ENCODE data around the gene ADAM22. TPM values are rescaled to one million over a fixed set of nuclear protein-coding genes. Genes with fewer than 3 reads are reported as not detected.

ADAM22 gene
- total and polyA plus RNA-seq, 2 experiments from 2014 or later = 0.09 to 0.54 TPM

DNA sequence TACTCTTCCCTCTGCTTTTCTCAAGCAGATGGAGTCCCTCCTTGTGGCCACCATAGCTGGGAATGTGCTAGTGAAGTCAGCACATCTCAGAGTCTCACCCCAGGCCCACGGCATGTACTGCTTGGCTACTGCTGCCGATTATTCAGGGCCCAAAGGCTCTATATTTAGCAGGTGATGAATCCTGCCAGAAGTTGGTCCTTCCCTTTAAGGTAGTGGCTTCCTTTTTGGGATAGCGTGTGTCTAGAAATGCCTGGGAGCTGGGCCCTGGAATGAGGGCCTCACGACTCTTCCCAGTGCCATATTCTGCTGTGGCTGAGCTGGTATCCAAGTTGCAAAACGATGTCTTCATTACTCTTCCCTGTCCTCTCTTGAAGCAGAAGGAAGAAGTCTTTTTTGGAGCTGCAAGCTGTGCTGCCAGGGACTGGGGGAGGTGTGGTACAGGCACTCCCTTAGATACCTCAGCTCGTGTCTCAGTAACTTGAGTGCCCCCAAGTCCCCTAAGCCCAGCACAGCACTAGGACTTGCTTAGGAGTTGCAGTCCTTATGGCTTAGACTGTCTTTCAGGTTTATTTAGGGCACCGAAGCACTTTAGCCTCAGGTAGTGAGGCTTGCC lies 100.1 kb downstream of the ADAM22 start:
- TF ChIP-seq EZH2 (IDR thresholded peaks at IDR 0.05; ENCODE audit: insufficient read depth, poor library complexity, severe bottlenecking) (no peak), EZH2phosphoT487 (IDR thresholded peaks at IDR 0.05; ENCODE audit: insufficient read depth, low read depth) (no peak)
- no peak for DNase-seq
- Histone ChIP-seq H2AFZ (no peak overlapping the region), H3K4me2 (ENCODE audit: unreplicated experiment) (no peak overlapping the region), H3F3A (ENCODE audit: insufficient read depth) (no peaks in the 10 kb centered on the region), H3K4me3 (no peak overlapping the region), H3K27me3 (replicated peaks; ENCODE audit: insufficient read depth) (no peaks in the 10 kb centered on the region), H3K27ac (no peak overlapping the region), H3K36me3 (ENCODE audit: low read depth) (no peaks in the 10 kb centered on the region), H4K20me1 (ENCODE audit: insufficient read depth) (no peaks in the 10 kb centered on the region), H3K4me1 (ENCODE audit: insufficient read depth) (no peaks in the 10 kb centered on the region), H3K9me2 (ENCODE audit: insufficient read depth) (no peaks in the 10 kb centered on the region), H3K79me2 (ENCODE audit: insufficient read depth) (no peaks in the 10 kb centered on the region), H3K9me3 (ENCODE audit: low read depth) (no peaks in the 10 kb centered on the region), H3K9ac (no peak overlapping the region)
- in situ Hi-C loops (cut with MboI) = no loop called here
- 36 to 38% methylated on average over 7 of the region's 7 CpGs for WGBS, 2 experiments (ENCODE audit: low coverage in 1 of 2, low lambda C conversion rate in 2 of 2, missing lambda C conversion rate in 2 of 2)

DNA sequence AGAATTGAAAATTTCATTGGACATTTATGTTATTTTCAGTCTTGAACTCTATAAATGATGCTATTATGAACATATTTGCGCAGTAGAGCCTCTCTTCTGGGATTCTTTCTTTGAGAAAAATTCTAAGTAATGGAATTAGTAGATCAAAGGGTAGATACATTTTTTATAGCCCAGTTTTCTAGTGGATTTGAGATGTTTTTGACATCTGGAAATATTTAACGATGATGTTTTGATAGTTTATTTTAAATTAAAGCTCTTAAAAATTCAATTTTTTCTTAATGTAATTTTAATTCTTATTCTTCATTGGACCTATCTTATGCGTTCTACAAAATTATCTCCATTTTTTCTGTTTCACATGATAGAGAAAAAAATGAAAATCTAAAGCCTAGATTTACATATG lies 103.0 kb downstream of the ADAM22 start:
- Histone ChIP-seq H3K27ac (no peak overlapping the region), H3F3A (ENCODE audit: insufficient read depth) (no peaks in the 10 kb centered on the region), H3K9me3 (ENCODE audit: low read depth) (no peaks in the 10 kb centered on the region), H3K4me1 (ENCODE audit: insufficient read depth) (peaks cover 10% of the 10 kb centered on the region), H2AFZ (no peak overlapping the region), H3K4me2 (ENCODE audit: unreplicated experiment) (no peak overlapping the region), H3K79me2 (ENCODE audit: insufficient read depth) (no peaks in the 10 kb centered on the region), H3K4me3 (no peak overlapping the region), H4K20me1 (ENCODE audit: insufficient read depth) (no peaks in the 10 kb centered on the region), H3K9me2 (ENCODE audit: insufficient read depth) (no peaks in the 10 kb centered on the region), H3K9ac (no peak overlapping the region), H3K27me3 (replicated peaks; ENCODE audit: insufficient read depth) (no peaks in the 10 kb centered on the region), H3K36me3 (ENCODE audit: low read depth) (no peaks in the 10 kb centered on the region)
- no peak for TF ChIP-seq EZH2phosphoT487 (IDR thresholded peaks at IDR 0.05; ENCODE audit: insufficient read depth, low read depth)
- no peak for TF ChIP-seq EZH2 (IDR thresholded peaks at IDR 0.05; ENCODE audit: insufficient read depth, poor library complexity, severe bottlenecking)
- WGBS, 2 experiments (ENCODE audit: low coverage in 1 of 2, low lambda C conversion rate in 2 of 2, missing lambda C conversion rate in 2 of 2) = 19 to 29% methylated on average over 3 of the region's 3 CpGs
- in situ Hi-C loops (cut with MboI) = no loop called here
- no peak for DNase-seq

GRCh38 chr7:88040694-88041093 lies 106.6 kb downstream of the ADAM22 start:
- H3K27ac ChIP-seq = no peak overlapping the region

DNA sequence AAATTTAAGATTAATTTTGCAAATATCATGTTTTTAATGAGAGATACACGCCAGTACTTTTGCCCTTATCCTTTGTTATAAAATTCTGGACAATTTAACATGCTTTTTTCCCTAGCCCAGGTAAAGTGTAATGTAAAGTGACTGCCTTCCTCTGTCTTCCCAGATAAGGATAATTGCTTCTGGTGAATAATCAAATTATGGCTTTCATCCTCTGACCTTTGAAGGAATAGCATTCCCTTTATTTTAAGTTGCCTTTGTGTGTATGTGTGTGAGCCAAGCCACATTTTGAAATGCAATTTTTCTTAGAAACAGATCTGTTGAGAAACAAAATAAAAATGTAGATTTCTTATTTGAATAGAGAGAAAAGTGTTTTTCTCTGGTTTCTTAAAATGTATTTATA lies 107.5 kb downstream of the ADAM22 start:
- no peak overlapping the region for H3K9ac ChIP-seq
- no peak for DNase-seq
- H3K4me2 ChIP-seq (ENCODE audit: unreplicated experiment) = no peak overlapping the region
- H3F3A ChIP-seq (ENCODE audit: insufficient read depth) = no peaks in the 10 kb centered on the region
- no peaks in the 10 kb centered on the region for H3K79me2 ChIP-seq (ENCODE audit: insufficient read depth)
- peaks cover 10% of the 10 kb centered on the region for H3K4me1 ChIP-seq (ENCODE audit: insufficient read depth)
- TF ChIP-seq EZH2 (IDR thresholded peaks at IDR 0.05; ENCODE audit: insufficient read depth, poor library complexity, severe bottlenecking) = no peak
- no peaks in the 10 kb centered on the region for H3K9me2 ChIP-seq (ENCODE audit: insufficient read depth)
- 49 to 61% methylated on average over 1 of the region's 1 CpG for WGBS, 2 experiments (ENCODE audit: low coverage in 1 of 2, low lambda C conversion rate in 2 of 2, missing lambda C conversion rate in 2 of 2)
- H3K27ac ChIP-seq = no peak overlapping the region
- H3K4me3 ChIP-seq = no peak overlapping the region
- in situ Hi-C loops (cut with MboI) = no loop called here
- no peaks in the 10 kb centered on the region for H3K9me3 ChIP-seq (ENCODE audit: low read depth)
- no peaks in the 10 kb centered on the region for H4K20me1 ChIP-seq (ENCODE audit: insufficient read depth)
- no peaks in the 10 kb centered on the region for H3K27me3 ChIP-seq (replicated peaks; ENCODE audit: insufficient read depth)
- no peaks in the 10 kb centered on the region for H3K36me3 ChIP-seq (ENCODE audit: low read depth)
- H2AFZ ChIP-seq = no peak overlapping the region

More at GRCh38 chr7:88040694-88041093, 106.6 kb downstream of the ADAM22 start:
- H3K27me3 ChIP-seq (replicated peaks; ENCODE audit: insufficient read depth) = no peaks in the 10 kb centered on the region
- no peak overlapping the region for H3K4me2 ChIP-seq (ENCODE audit: unreplicated experiment)
- in situ Hi-C loops (cut with MboI) = no loop called here
- no peaks in the 10 kb centered on the region for H3F3A ChIP-seq (ENCODE audit: insufficient read depth)
- H3K4me3 ChIP-seq = no peak overlapping the region
- TF ChIP-seq EZH2phosphoT487 (IDR thresholded peaks at IDR 0.05; ENCODE audit: insufficient read depth, low read depth) = no peak
- TF ChIP-seq EZH2 (IDR thresholded peaks at IDR 0.05; ENCODE audit: insufficient read depth, poor library complexity, severe bottlenecking) = no peak
- peaks cover 10% of the 10 kb centered on the region for H3K4me1 ChIP-seq (ENCODE audit: insufficient read depth)
- no peaks in the 10 kb centered on the region for H3K36me3 ChIP-seq (ENCODE audit: low read depth)
- H3K9me3 ChIP-seq (ENCODE audit: low read depth) = no peaks in the 10 kb centered on the region
- H3K9me2 ChIP-seq (ENCODE audit: insufficient read depth) = no peaks in the 10 kb centered on the region
- DNase-seq = peak; percentile 56
- H3K79me2 ChIP-seq (ENCODE audit: insufficient read depth) = no peaks in the 10 kb centered on the region
- WGBS, 2 experiments (ENCODE audit: low coverage in 1 of 2, low lambda C conversion rate in 2 of 2, missing lambda C conversion rate in 2 of 2) = 0 to 8% methylated on average over 1 of the region's 1 CpG
- H3K9ac ChIP-seq = no peak overlapping the region
- H4K20me1 ChIP-seq (ENCODE audit: insufficient read depth) = no peaks in the 10 kb centered on the region
- no peak overlapping the region for H2AFZ ChIP-seq

DNA sequence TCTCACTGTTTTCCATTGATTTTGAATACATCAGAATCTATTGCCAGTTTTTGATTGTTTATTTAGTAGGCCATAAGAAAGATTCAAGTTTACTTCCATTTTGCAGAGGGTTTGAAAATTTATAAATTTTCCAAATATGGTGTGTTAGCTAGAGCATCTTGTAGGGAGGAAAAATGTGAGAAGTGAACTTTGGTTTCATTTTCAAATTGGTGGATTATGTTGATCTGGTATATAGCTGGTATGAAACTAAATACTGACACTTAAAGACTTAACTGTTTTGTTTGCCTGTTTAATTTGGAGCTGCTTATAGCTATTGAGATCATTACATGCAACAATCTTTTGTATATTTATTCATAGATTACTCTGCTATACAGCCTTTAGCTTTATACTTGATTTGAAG lies 108.1 kb downstream of the ADAM22 start:
- H3K79me2 ChIP-seq (ENCODE audit: insufficient read depth) = no peaks in the 10 kb centered on the region
- no peaks in the 10 kb centered on the region for H3K27me3 ChIP-seq (replicated peaks; ENCODE audit: insufficient read depth)
- no peak overlapping the region for H3K4me2 ChIP-seq (ENCODE audit: unreplicated experiment)
- no peaks in the 10 kb centered on the region for H3F3A ChIP-seq (ENCODE audit: insufficient read depth)
- no peaks in the 10 kb centered on the region for H3K9me2 ChIP-seq (ENCODE audit: insufficient read depth)
- in situ Hi-C loops (cut with MboI) = no loop called here
- H4K20me1 ChIP-seq (ENCODE audit: insufficient read depth) = no peaks in the 10 kb centered on the region
- H2AFZ ChIP-seq = no peak overlapping the region
- TF ChIP-seq EZH2 (IDR thresholded peaks at IDR 0.05; ENCODE audit: insufficient read depth, poor library complexity, severe bottlenecking) (no peak), EZH2phosphoT487 (IDR thresholded peaks at IDR 0.05; ENCODE audit: insufficient read depth, low read depth) (no peak)
- H3K9me3 ChIP-seq (ENCODE audit: low read depth) = no peaks in the 10 kb centered on the region
- no peaks in the 10 kb centered on the region for H3K36me3 ChIP-seq (ENCODE audit: low read depth)
- DNase-seq = no peak
- no peak overlapping the region for H3K27ac ChIP-seq
- peaks cover 10% of the 10 kb centered on the region for H3K4me1 ChIP-seq (ENCODE audit: insufficient read depth)
- no peak overlapping the region for H3K9ac ChIP-seq
- H3K4me3 ChIP-seq = no peak overlapping the region

All from GM23248 (cell line).